BJ (cell line): ENCODE results near the gene HILPDA. TPM values are rescaled to one million over a fixed set of nuclear protein-coding genes. Genes with fewer than 3 reads are reported as not detected.

ENCODE experiments used
- CTCF ChIA-PET: fragments of 350-600 bp; formaldehyde crosslinking; extraction: SDS; loops from one replicate; lab custom pipeline; 2021; ENCODE audit warnings: antibody characterized with exemption, inconsistent platforms; lab: Yijun Ruan, JAX
- POLR2A ChIA-PET: fragments of 300-600 bp; sonication (Branson Sonifier 250); formaldehyde crosslinking; extraction: SDS; loops from one replicate; lab custom pipeline; 2021; ENCODE audit warnings: antibody characterized with exemption; lab: Charles Lee
- DNase-seq: peaks from one replicate; pipeline ENCODE4 v3.0.0-alpha.2; 2011; ENCODE audit warnings: low read depth
- H3K27me3 ChIP-seq: 2 replicates; pipeline ENCODE4 v1.6.0; 2011; ENCODE audit warnings: low read length; ENCODE audit not compliant: control insufficient read depth, insufficient read depth
- H3K36me3 ChIP-seq: 2 replicates; pipeline ENCODE4 v1.5.1; 2011; ENCODE audit warnings: low read length; ENCODE audit not compliant: control insufficient read depth, insufficient read depth
- H3K4me3 ChIP-seq: 2 replicates; pipeline ENCODE4 v1.5.1; 2011; ENCODE audit warnings: low read depth, mild to moderate bottlenecking, control low read depth, low read length
- CTCF ChIP-seq: IDR thresholded peaks from 2 replicates; pipeline ENCODE4 v1.5.1; 2011; ENCODE audit warnings: low read depth, mild to moderate bottlenecking, control low read depth, inconsistent platforms, low read length, moderate library complexity; ENCODE audit not compliant: insufficient read depth
- polyA plus RNA-seq: library from polyadenylated mRNA; depleted of rRNA; stranded (reverse); fragments of >200 nt; gene quantifications from 2 replicates; pipeline ENCODE4 v1.2.3, GENCODE V29; 2011

Gene HILPDA
- polyA plus RNA-seq, 1 experiment = 21.5 TPM

GRCh38 chr7:128447941-128448564, 7.6 kb upstream of the HILPDA start:
- Histone ChIP-seq H3K4me3 (no peak overlapping the region), H3K27me3 (no peaks in the 10 kb centered on the region), H3K36me3 (no peaks in the 10 kb centered on the region)
- no peak for DNase-seq
- POLR2A ChIA-PET = no interaction called here
- no peak for TF ChIP-seq CTCF
- CTCF ChIA-PET = interaction anchor here (1.0 to 3.0 kb wide), 3 partner anchors 12 to 23 kb away, joined by 3 to 9 read pairs (median 4); no protein-coding TSS in a partner anchor

GRCh38 chr7:128448751-128449302, 6.9 kb upstream of the HILPDA start:
- no peaks in the 10 kb centered on the region for H3K27me3 ChIP-seq
- CTCF ChIA-PET = interaction anchor here (1.0 to 3.0 kb wide), 2 partner anchors 11 to 23 kb away, joined by 3 to 9 read pairs; no protein-coding TSS in a partner anchor
- POLR2A ChIA-PET = no interaction called here
- H3K4me3 ChIP-seq = no peak overlapping the region
- no peak for DNase-seq
- no peaks in the 10 kb centered on the region for H3K36me3 ChIP-seq
- TF ChIP-seq CTCF = no peak

GRCh38 chr7:128450409-128450808, 5.3 kb upstream of the HILPDA start:
- Histone ChIP-seq H3K4me3 (no peak overlapping the region), H3K36me3 (no peaks in the 10 kb centered on the region), H3K27me3 (no peaks in the 10 kb centered on the region)
- CTCF ChIA-PET = interaction anchor here (1.0 to 3.0 kb wide), 2 partner anchors 22 to 25 kb away, joined by 4 to 9 read pairs; no protein-coding TSS in a partner anchor
- POLR2A ChIA-PET = no interaction called here
- no peak for DNase-seq
- no peak for TF ChIP-seq CTCF

- no peak overlapping the region for H3K4me3 ChIP-seq
- no peak for DNase-seq
- CTCF ChIA-PET = no interaction called here
- H3K36me3 ChIP-seq = no peaks in the 10 kb centered on the region
- no peak for TF ChIP-seq CTCF
- H3K27me3 ChIP-seq = no peaks in the 10 kb centered on the region
- POLR2A ChIA-PET = no interaction called here
These were observed 4.8 kb upstream of the HILPDA start for GRCh38 chr7:128450913-128451312.

GRCh38 chr7:128452552-128452951, 3.1 kb upstream of the HILPDA start:
- no peak for TF ChIP-seq CTCF
- Histone ChIP-seq H3K4me3 (no peak overlapping the region), H3K27me3 (no peaks in the 10 kb centered on the region), H3K36me3 (no peaks in the 10 kb centered on the region)
- CTCF ChIA-PET = interaction anchor here (1.7 to 7.0 kb wide), 2 partner anchors 10 to 27 kb away, joined by 5 to 111 read pairs; no protein-coding TSS in a partner anchor
- POLR2A ChIA-PET = no interaction called here
- DNase-seq = no peak
